ENCODE data around the gene TRIM52.
A peak's percentile ranks its signal among the peaks of the same experiment; 100 is the strongest.
"Not testable (repeated sequence)": the region's sequence is repeated elsewhere in the genome, so short reads cannot be mapped to it uniquely, and the experiment has no call there.

Gene TRIM52

GRCh38 chr5:181273433-181273744, 12.4 kb upstream of the TRIM52 start:
- not testable (repeated sequence) for H3K36me3 ChIP-seq (ENCODE audit: insufficient read depth, low read length); H3K4me3 ChIP-seq (ENCODE audit: low read depth, low read length); H3K4me1 ChIP-seq (ENCODE audit: control insufficient read depth, insufficient read depth, low read length, unreplicated experiment); H3K27me3 ChIP-seq (ENCODE audit: insufficient read depth, low read length); H3K27ac ChIP-seq (ENCODE audit: low read depth, low read length); H2AFZ ChIP-seq (ENCODE audit: low read length, unreplicated experiment); H3K79me2 ChIP-seq (ENCODE audit: control insufficient read depth, insufficient read depth, low read length, unreplicated experiment)

- Histone ChIP-seq H3K27ac (ENCODE audit: low read depth, low read length) (no peak overlapping the region), H3K4me1 (ENCODE audit: control insufficient read depth, insufficient read depth, low read length, unreplicated experiment) (no peaks in the 10 kb centered on the region)
These were observed 10.1 kb upstream of the TRIM52 start for GRCh38 chr5:181271081-181271480.

GRCh38 chr5:181267907-181268306, 7.0 kb upstream of the TRIM52 start:
- not testable (repeated sequence) for H3K4me1 ChIP-seq (ENCODE audit: control insufficient read depth, insufficient read depth, low read length, unreplicated experiment); H3K27ac ChIP-seq (ENCODE audit: low read depth, low read length); H3K27me3 ChIP-seq (ENCODE audit: insufficient read depth, low read length); H3K36me3 ChIP-seq (ENCODE audit: insufficient read depth, low read length); H3K4me3 ChIP-seq (ENCODE audit: low read depth, low read length); H3K79me2 ChIP-seq (ENCODE audit: control insufficient read depth, insufficient read depth, low read length, unreplicated experiment); H2AFZ ChIP-seq (ENCODE audit: low read length, unreplicated experiment)

More at GRCh38 chr5:181271081-181271480, 10.1 kb upstream of the TRIM52 start:
- Histone ChIP-seq H3K79me2 (ENCODE audit: control insufficient read depth, insufficient read depth, low read length, unreplicated experiment) (no peaks in the 10 kb centered on the region), H2AFZ (ENCODE audit: low read length, unreplicated experiment) (no peak overlapping the region), H3K36me3 (ENCODE audit: insufficient read depth, low read length) (no peaks in the 10 kb centered on the region), H3K27me3 (ENCODE audit: insufficient read depth, low read length) (no peaks in the 10 kb centered on the region), H3K4me3 (ENCODE audit: low read depth, low read length) (no peak overlapping the region)

- not testable (repeated sequence) for H3K27me3 ChIP-seq (ENCODE audit: insufficient read depth, low read length); H3K36me3 ChIP-seq (ENCODE audit: insufficient read depth, low read length); H3K79me2 ChIP-seq (ENCODE audit: control insufficient read depth, insufficient read depth, low read length, unreplicated experiment); H3K4me3 ChIP-seq (ENCODE audit: low read depth, low read length); H3K4me1 ChIP-seq (ENCODE audit: control insufficient read depth, insufficient read depth, low read length, unreplicated experiment); H3K27ac ChIP-seq (ENCODE audit: low read depth, low read length); H2AFZ ChIP-seq (ENCODE audit: low read length, unreplicated experiment)
These were observed 6.5 kb upstream of the TRIM52 start for GRCh38 chr5:181267291-181267904.

- H3K4me1 ChIP-seq (ENCODE audit: control insufficient read depth, insufficient read depth, low read length, unreplicated experiment): no peaks in the 10 kb centered on the region
- no peaks in the 10 kb centered on the region for H3K27me3 ChIP-seq (ENCODE audit: insufficient read depth, low read length)
- no peaks in the 10 kb centered on the region for H3K36me3 ChIP-seq (ENCODE audit: insufficient read depth, low read length)
- no peak overlapping the region for H3K27ac ChIP-seq (ENCODE audit: low read depth, low read length)
- no peak overlapping the region for H2AFZ ChIP-seq (ENCODE audit: low read length, unreplicated experiment)
- peaks cover 14% of the 10 kb centered on the region for H3K79me2 ChIP-seq (ENCODE audit: control insufficient read depth, insufficient read depth, low read length, unreplicated experiment)
- H3K4me3 ChIP-seq (ENCODE audit: low read depth, low read length): no peak overlapping the region
These were observed 4.2 kb upstream of the TRIM52 start for GRCh38 chr5:181265092-181265671.

- no peak overlapping the region for H2AFZ ChIP-seq (ENCODE audit: low read length, unreplicated experiment)
- H3K27me3 ChIP-seq (ENCODE audit: insufficient read depth, low read length): no peaks in the 10 kb centered on the region
- no peak overlapping the region for H3K27ac ChIP-seq (ENCODE audit: low read depth, low read length)
- H3K36me3 ChIP-seq (ENCODE audit: insufficient read depth, low read length): no peaks in the 10 kb centered on the region
- no peaks in the 10 kb centered on the region for H3K4me1 ChIP-seq (ENCODE audit: control insufficient read depth, insufficient read depth, low read length, unreplicated experiment)
- H3K4me3 ChIP-seq (ENCODE audit: low read depth, low read length): no peak overlapping the region
- H3K79me2 ChIP-seq (ENCODE audit: control insufficient read depth, insufficient read depth, low read length, unreplicated experiment): peaks cover 29% of the 10 kb centered on the region
These were observed 2.7 kb upstream of the TRIM52 start for GRCh38 chr5:181263633-181264032.

- Histone ChIP-seq H2AFZ (ENCODE audit: low read length, unreplicated experiment) (peak overlapping the region; percentile 94), H3K36me3 (ENCODE audit: insufficient read depth, low read length) (0 out of 2 replicates have a peak, but pooled peaks cover 6% of the 10 kb centered on the region), H3K79me2 (ENCODE audit: control insufficient read depth, insufficient read depth, low read length, unreplicated experiment) (peaks cover 49% of the 10 kb centered on the region)
These were observed 542 bp upstream of the TRIM52 start for GRCh38 chr5:181261320-181262049.

GRCh38 chr5:181259974-181260719, 796 bp downstream of the TRIM52 start:
- Histone ChIP-seq H3K4me3 (ENCODE audit: low read depth, low read length) (peak overlapping the region; percentile 95), H3K4me1 (ENCODE audit: control insufficient read depth, insufficient read depth, low read length, unreplicated experiment) (peaks cover 20% of the 10 kb centered on the region), H3K27me3 (ENCODE audit: insufficient read depth, low read length) (no peaks in the 10 kb centered on the region), H3K79me2 (ENCODE audit: control insufficient read depth, insufficient read depth, low read length, unreplicated experiment) (peaks cover 63% of the 10 kb centered on the region), H3K36me3 (ENCODE audit: insufficient read depth, low read length) (0 out of 2 replicates have a peak, but pooled peaks cover 9% of the 10 kb centered on the region), H3K27ac (ENCODE audit: low read depth, low read length) (peak overlapping the region; percentile 90), H2AFZ (ENCODE audit: low read length, unreplicated experiment) (peak overlapping the region; percentile 47)

More at GRCh38 chr5:181261320-181262049, 542 bp upstream of the TRIM52 start:
- H3K4me1 ChIP-seq (ENCODE audit: control insufficient read depth, insufficient read depth, low read length, unreplicated experiment): peaks cover 10% of the 10 kb centered on the region
- H3K27me3 ChIP-seq (ENCODE audit: insufficient read depth, low read length): no peaks in the 10 kb centered on the region
- peak overlapping the region; percentile 95 for H3K4me3 ChIP-seq (ENCODE audit: low read depth, low read length)
- peak overlapping the region; percentile 90 for H3K27ac ChIP-seq (ENCODE audit: low read depth, low read length)

GRCh38 chr5:181259283-181259682, 1.7 kb downstream of the TRIM52 start:
- Histone ChIP-seq H3K4me3 (ENCODE audit: low read depth, low read length) (peak overlapping the region; percentile 95), H3K4me1 (ENCODE audit: control insufficient read depth, insufficient read depth, low read length, unreplicated experiment) (peaks cover 27% of the 10 kb centered on the region), H3K27me3 (ENCODE audit: insufficient read depth, low read length) (no peaks in the 10 kb centered on the region), H3K27ac (ENCODE audit: low read depth, low read length) (no peak overlapping the region), H3K79me2 (ENCODE audit: control insufficient read depth, insufficient read depth, low read length, unreplicated experiment) (peaks cover 71% of the 10 kb centered on the region), H2AFZ (ENCODE audit: low read length, unreplicated experiment) (no peak overlapping the region), H3K36me3 (ENCODE audit: insufficient read depth, low read length) (peaks cover 14% of the 10 kb centered on the region)

GRCh38 chr5:181258576-181258975, 2.4 kb downstream of the TRIM52 start:
- H3K27ac ChIP-seq (ENCODE audit: low read depth, low read length): no peak overlapping the region
- peaks cover 27% of the 10 kb centered on the region for H3K4me1 ChIP-seq (ENCODE audit: control insufficient read depth, insufficient read depth, low read length, unreplicated experiment)
- no peaks in the 10 kb centered on the region for H3K27me3 ChIP-seq (ENCODE audit: insufficient read depth, low read length)
- H2AFZ ChIP-seq (ENCODE audit: low read length, unreplicated experiment): no peak overlapping the region
- peaks cover 16% of the 10 kb centered on the region for H3K36me3 ChIP-seq (ENCODE audit: insufficient read depth, low read length)
- peaks cover 77% of the 10 kb centered on the region for H3K79me2 ChIP-seq (ENCODE audit: control insufficient read depth, insufficient read depth, low read length, unreplicated experiment)
- peak overlapping the region; percentile 95 for H3K4me3 ChIP-seq (ENCODE audit: low read depth, low read length)
